GM19035 (cell line): Measurements from ENCODE around the gene PDE9A.

Experiments used
- ATAC-seq: cut with Tn5 transposase; IDR thresholded peaks from one replicate; pipeline ENCODE4 v1.9.1; 2021; ENCODE audit not compliant: unreplicated experiment

Gene PDE9A

GRCh38 chr21:42768324-42769121 is 115.1 kb downstream of the PDE9A start:
- ATAC-seq = no peak

DNA sequence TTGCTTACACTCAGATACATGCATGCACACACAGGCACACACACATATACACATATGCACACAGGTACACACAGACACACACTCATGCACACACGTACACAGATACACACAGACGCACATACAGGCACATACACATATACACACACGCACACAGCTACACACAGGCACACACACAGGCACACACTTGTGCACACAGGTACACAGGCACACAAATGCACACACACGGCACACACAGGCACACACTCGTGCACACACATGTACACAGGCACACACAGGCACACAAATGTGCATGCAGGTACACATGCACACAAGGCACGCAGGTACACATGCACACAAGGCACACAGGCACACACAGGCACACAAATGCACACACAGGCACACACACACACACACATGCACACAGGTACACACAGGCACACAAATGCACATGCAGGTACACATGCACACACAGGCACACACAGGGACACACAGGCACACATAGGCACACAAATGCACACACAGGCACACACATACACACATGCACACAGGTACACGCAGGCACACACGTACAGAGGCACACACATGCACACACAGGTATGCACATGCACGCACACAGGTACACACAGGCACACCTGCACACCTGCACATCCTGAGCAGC is 115.9 kb downstream of the PDE9A start:
- ATAC-seq = no peak

GRCh38 chr21:42769820-42770716 is 116.6 kb downstream of the PDE9A start:
- no peak for ATAC-seq

DNA sequence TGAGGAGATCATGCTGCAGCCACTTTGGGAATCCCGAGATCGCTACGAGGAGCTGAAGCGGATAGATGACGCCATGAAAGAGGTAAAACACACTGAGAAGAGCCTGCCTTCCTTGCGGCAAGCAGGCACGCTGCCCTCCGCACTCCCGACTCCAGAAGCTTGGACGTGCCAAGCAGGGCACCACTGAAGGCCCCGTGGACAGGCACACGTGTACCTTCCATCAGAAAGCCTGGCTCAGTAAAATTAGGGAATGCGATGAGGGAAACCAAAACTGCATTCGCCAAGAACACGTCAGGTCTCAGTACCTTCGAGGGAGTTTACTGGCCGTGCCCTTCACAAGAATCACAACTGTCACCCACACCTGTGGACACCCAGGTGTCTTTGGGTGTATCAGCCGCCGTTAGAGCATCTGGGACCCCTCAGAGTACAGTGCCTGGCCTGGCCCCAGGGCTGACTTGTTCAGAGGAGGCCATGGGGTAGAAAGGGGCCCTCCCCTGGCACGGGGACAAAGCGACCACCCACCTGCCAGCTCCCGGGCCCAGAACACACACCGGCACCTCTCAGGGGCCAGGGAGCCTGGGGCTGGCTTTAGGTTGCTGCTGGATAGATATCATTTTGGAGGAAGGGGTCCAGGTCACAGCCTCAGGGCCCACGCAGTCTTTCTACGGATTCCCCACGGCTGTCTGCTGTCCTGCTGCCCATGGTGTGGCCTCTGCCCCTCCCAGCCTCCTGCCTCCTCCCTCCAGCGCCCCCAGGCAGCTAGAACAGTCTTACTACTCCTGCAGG is 117.5 kb downstream of the PDE9A start:
- no peak for ATAC-seq

- no peak for ATAC-seq
Observed at GRCh38 chr21:42771503-42771805, 118.0 kb downstream of the PDE9A start.

DNA sequence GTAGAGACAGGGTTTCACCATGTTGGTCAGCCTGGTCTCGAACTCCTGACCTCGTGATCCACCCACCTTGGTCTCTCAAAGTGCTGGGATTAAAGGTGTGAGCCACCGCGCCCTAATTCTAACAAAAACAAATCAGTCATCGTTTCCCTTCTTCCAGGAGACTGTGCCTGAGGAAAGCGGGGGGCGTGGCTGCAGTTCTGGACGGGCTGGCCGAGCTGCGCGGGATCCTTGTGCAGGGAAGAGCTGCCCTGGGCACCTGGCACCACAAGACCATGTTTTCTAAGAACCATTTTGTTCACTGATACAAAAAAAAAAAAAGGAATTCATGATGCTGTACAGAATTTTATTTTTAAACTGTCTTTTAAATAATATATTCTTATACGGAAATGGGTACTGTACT is 121.7 kb downstream of the PDE9A start:
- no peak for ATAC-seq

DNA sequence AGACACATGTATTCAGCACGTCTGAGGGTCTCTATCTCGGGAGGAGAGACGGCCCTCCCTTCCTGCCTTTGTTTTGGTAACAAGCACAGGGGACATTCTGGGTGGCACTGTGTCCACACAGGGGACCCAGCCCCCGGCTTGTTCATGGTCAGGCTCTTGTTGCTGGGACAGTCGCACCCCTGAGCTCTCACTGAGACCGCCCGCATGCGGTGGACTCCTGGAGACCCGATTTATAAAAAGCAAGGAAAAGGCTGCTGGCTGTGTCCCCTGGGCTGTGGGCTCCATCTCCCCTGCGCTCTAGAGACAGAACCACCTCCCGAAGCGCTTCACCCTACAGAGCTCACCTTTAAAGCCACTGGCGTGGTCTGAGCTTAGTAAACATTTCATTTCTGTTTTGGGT is 122.5 kb downstream of the PDE9A start:
- ATAC-seq = no peak

DNA sequence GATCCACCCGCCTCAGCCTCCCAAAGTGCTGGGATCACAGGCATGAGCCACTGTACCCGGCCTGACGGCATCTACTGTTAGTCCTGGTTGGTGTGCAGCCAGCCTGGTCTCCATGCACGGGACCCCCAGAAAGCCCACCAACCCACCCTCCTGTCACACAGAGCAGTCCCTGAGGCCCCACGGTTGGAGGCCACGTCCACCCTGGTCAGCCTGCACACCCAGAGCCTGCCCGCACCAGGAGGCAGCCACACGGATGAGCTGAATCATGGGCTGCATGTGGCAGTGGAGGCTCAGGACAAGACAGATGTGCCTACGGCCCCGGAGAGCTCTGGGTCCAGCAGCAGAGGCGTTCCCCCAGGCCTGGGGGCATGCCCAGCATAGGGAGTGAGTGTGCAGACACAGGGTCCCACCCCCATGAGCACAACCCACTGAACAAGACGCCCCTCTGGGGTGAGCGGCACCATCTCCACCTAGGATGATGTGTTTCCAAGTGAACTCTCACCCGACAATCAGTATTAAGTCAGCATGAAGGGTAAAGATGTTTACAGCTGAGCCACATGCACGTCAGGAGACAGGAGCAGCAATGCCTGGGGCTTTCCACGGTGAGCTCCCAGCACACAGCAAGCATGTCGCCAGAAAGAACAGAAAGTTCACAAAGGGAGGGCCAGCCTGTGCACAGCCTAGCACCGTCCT is 123.8 kb downstream of the PDE9A start:
- ATAC-seq = no peak

DNA sequence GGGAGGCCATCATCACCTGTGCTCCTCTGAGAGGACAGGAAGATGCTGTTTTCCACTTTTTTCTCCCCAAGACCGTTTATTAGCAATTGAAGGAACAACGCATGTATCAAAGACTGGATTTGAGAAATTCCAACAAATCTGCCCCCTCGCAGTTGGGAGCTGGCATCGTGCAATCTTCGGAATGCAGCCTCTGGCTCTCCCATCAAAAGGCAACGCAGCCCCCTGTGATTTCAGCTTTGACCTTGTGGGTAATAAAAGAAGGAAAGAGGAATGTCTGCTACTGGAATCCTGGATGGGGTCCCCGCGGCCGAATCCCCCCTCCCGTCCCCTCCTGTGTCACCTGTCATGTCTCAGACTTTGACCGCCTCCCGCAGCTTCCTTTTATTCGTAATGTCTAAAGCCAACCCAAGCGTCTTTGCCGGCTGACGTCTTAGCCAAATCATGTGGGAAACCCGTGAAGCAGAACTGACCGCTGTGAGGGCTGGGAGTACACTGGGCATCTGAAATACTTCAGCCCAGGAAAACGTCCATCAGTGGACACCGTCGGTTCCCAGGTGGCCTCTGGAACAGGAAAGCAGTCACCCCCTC is 124.4 kb downstream of the PDE9A start:
- ATAC-seq = no peak

DNA sequence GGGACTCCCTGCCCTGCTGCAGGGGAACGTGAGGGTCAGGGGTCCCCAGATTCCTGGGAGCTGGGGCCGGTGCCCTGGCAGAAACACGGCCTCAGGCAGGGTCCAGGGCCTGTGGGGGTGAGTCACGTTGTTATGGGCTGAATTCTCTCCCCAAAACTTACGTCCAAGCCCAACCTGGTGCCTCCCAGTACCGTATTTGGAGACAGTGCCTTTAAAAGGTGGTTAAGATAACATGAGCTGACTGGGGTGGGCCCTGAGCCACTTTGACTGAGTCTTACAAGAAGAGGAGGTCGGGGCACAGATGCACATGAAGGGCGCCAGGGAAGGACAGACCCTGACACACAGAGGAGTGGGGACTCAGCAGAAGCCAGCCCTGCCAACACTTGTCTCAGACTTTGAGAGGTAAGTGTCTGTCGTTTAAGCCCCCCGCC is 126.0 kb downstream of the PDE9A start:
- no peak for ATAC-seq

GRCh38 chr21:42780617-42781016 is 127.2 kb downstream of the PDE9A start:
- no peak for ATAC-seq

DNA sequence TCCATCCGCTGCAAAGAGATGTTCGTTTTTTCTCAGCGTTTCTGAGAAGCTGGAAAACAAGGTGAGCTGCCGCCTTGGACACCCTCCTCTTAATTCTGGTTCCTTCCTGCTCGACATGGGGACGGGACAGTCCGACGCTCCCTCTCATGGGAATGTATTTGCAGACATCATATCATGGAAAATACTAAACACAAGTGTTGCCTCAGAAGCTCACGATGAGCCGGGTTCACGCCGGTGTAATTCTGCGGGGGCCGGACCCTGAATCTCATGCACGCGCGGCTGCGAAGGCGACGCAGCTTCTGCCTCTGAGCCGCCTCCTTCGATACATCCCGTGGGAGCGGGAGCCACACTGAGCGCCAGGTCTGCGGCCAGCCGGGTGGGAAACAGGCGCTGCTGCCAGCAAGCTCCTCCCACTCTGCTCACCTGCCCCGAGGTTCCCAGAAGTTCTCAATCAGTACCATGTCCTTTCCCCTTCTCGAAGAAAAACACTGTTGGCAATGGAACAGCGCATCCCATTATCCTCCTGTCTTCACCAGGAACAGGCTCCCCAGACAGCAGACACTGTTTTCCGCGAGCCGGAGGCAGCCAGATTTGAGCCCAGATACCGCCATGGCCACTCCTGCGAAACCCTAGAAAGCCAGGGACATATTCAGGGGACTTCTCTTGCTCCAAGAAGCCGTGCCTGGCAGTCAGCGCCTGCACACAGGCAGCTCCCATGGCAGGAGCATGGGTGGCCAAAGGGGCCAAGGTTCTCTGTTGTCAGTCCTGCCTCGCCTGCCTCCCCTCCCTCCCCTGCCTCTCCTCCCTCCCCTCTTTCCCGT is 127.9 kb downstream of the PDE9A start:
- ATAC-seq = no peak

GRCh38 chr21:42781971-42782722 is 128.7 kb downstream of the PDE9A start:
- no peak for ATAC-seq

DNA sequence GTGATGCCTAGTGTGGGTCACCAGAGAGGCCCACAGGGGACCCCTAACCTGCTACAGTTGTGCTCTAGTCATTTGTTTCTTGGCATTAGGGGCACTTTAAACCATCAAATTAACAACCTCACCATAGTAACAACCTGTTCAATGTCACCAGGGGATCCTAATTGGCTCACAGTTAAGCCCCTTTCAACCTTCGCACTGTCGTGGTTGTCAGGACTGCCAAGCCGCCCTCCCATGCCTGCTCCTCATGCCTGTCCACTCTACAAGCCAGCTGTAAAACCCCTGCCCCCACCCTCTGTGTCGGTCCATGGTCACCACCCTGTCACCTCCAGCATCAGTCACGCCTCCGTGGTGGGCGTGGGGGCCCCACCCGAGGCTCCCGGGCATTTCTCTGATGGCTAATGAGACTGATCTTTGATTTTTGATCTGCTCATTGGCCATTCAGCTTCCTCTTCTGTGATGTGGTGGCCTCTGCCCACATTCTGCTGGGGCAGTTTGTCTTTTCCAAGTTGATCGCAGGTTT is 129.4 kb downstream of the PDE9A start:
- ATAC-seq = no peak

GRCh38 chr21:42784276-42784675 is 130.9 kb downstream of the PDE9A start:
- no peak for ATAC-seq

- ATAC-seq = no peak
Observed at GRCh38 chr21:42784896-42785451, 131.6 kb downstream of the PDE9A start.

DNA sequence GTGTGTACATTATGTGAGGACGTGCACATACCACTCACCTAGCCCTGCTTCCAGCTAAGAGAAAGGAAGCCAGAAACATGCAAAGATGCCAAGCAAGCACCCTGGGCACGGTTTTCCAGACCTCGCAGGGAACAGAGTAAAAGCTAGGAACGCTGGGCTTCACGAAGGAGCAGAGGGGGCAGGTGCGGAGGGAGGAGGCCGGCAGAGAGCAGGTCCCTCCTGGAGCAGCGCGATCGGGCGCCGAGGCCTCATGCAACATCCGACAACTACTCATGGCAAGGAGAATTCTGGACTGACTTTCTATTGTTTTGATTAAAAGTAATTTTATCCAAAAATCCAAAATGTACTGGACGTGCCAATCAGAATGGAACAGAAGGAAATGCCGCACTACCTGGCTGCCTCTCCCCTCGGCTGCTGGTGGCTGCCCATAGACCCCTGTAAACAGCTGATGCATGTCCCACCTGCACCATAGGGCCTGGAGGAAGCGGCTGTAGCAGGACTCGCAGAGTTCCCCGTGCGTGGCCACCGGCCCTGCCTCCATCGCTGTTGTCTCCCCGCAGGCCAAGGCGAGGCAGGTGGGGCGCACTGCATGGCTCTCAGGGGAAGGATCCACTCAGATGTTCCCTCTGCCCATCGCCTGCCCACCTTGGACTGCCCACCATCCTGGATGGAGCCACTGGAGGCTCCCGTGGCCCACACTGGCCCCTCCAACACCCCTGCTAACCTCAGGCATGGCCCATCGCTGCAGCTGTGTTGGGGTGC is 132.4 kb downstream of the PDE9A start:
- ATAC-seq = no peak
